GM12865 (cell line): Measurements from ENCODE around the gene FCHSD2.
A peak's percentile ranks its signal among the peaks of the same experiment; 100 is the strongest.

Source experiments
- DNase-seq: peaks from one replicate; pipeline ENCODE4 v3.0.0; 2010; ENCODE audit warnings: low read depth
- H3K4me3 ChIP-seq: 2 replicates; pipeline ENCODE4 v1.5.1; 2011; ENCODE audit warnings: mild to moderate bottlenecking, low read depth, low read length, control low read depth
- CTCF ChIP-seq: IDR thresholded peaks from 2 replicates; pipeline ENCODE4 v1.5.1; 2011; ENCODE audit warnings: low read length, control low read depth, low read depth, inconsistent platforms; ENCODE audit not compliant: insufficient read depth; ENCODE audit errors: missing control alignments

FCHSD2 gene

GRCh38 chr11:73157101-73158010 lies 15.2 kb upstream of the FCHSD2 start:
- no peak for TF ChIP-seq CTCF
- H3K4me3 ChIP-seq: peak overlapping the region; percentile 59
- DNase-seq: peak; percentile 81

GRCh38 chr11:73156686-73157085 lies 14.6 kb upstream of the FCHSD2 start:
- TF ChIP-seq CTCF: no peak
- DNase-seq: no peak
- peak overlapping the region; percentile 59 for H3K4me3 ChIP-seq

DNA sequence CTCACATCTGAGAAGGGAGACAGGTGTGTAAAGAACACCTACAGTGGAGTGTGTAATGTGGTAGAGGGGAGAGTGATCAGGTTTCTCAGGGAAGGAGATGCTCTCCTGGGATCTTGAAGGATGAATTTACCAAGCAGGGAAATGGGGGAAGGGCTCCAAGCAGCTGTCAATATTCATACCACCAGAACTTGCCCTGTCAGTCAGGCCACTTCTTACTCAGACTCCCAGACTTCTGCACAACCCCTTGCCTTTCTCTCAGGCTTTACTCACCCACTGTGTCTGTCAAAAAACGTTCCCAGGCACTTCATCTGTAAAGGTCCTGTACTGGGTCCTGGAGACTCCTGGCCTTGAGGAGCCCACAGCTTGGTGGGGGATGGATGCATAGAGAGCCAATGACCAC lies 14.0 kb upstream of the FCHSD2 start:
- no peak for TF ChIP-seq CTCF
- DNase-seq: peak; percentile 60
- no peak overlapping the region for H3K4me3 ChIP-seq

DNA sequence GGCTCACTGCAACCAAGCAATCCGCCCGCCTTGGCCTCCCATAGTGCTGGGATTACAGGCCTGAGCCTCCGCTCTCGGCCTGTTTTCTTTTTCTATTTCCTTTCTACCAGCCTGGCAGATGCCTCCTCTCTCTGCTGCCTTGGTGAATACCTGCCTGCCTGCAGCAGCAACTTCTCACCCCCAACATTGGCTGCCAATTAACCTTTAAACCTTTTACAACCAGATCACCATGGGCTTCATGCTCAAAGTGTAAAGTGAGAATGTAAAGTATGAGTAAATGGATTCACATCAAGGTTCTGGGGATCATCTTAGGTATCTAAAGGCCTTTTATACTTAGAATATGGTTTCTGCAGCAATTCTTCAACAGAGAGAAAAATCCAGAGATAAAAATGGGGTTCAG lies 13.0 kb upstream of the FCHSD2 start:
- DNase-seq: peak; percentile 28
- peak overlapping the region; percentile 51 for H3K4me3 ChIP-seq
- no peak for TF ChIP-seq CTCF

DNA sequence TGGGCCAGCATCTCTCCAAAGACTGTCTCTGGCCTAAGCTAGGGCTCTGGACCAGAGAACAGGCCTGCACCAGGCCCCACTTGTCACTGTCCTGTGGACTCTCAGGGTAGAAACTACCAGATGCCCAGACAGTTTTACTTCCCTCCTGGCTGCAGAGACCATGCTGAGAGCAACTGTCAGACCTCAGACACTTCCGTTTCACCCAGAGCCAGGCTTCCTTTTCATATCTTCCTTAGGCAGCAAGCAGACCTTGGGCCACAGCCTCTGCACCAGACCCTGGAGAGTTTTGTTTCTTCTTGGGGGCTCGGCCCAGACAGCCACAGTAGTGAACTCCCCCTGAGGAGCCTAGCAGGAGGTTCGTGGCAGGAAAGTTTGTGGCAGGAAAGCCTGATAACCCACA lies 12.1 kb upstream of the FCHSD2 start:
- TF ChIP-seq CTCF: no peak
- peak overlapping the region; percentile 51 for H3K4me3 ChIP-seq
- DNase-seq: peak; percentile 96

DNA sequence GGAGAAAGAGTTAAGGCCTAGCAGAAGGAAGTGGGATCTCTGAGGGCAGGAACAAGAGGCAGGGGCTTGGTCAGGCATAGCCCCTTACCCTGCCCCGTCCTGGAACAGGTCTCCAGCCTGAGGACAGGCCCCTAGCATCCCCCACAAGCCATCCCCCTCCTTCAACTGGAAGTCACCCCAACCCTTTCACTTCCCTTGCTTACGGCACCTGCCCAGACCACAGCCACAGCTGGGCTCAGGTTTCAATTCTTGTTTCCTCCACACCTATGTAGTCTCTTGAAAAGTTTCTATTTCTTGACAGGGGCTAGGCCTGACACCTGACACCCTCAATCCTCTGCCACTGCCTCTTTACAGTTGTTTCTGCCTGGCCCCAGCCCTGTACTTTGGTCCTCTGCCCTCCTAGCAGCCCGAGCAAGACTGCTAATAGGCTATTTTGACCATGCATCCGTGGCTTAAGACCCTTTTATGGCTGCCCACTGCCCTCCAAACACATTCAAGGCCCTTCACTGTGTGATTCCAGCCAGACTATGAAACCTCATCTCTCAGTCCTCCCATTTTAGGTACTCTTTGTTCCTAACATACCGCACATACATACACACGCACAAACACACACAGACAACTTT lies 10.9 kb upstream of the FCHSD2 start:
- no peak for TF ChIP-seq CTCF
- peak overlapping the region; percentile 51 for H3K4me3 ChIP-seq
- DNase-seq: peak; percentile 98
